Fibroblast of lung (primary cell): ENCODE results near the gene CDC42EP2. TPM values are rescaled to one million over a fixed set of nuclear protein-coding genes. Genes with fewer than 3 reads are reported as not detected.

ENCODE experiments used
- DNase-seq, 2 donors: peaks; one replicate each; pipeline versions ENCODE4 v3.0.0 to v3.0.0-alpha.2; 2010; ENCODE audit warnings: low read depth in 2 of 2
- H2AFZ ChIP-seq: 2 replicates; pipeline ENCODE4 v1.5.1; 2012; ENCODE audit warnings: low read length, control low read depth, inconsistent platforms
- H3K27ac ChIP-seq: 2 replicates; pipeline ENCODE4 v1.5.1; 2011; ENCODE audit warnings: low read length, control low read depth; ENCODE audit not compliant: insufficient read depth
- H3K27me3 ChIP-seq: 2 replicates; pipeline ENCODE4 v1.5.1; 2011; ENCODE audit warnings: mild to moderate bottlenecking, low read length; ENCODE audit not compliant: control insufficient read depth, insufficient read depth
- H3K36me3 ChIP-seq: 2 replicates; pipeline ENCODE4 v1.5.1; 2011; ENCODE audit warnings: low read length; ENCODE audit not compliant: control insufficient read depth, insufficient read depth
- H3K4me1 ChIP-seq: 2 replicates; pipeline ENCODE4 v1.5.1; 2011; ENCODE audit warnings: low read length; ENCODE audit not compliant: control insufficient read depth, insufficient read depth; ENCODE audit errors: extremely low read depth
- H3K4me2 ChIP-seq: 2 replicates; pipeline ENCODE4 v1.5.1; 2011; ENCODE audit warnings: low read length, control low read depth; ENCODE audit not compliant: insufficient read depth; ENCODE audit errors: extremely low read depth
- H3K4me3 ChIP-seq, 4 experiments: fragments of 200-600 bp in 1 of 4; sonication (generic) in 1 of 4; replicated peaks in 1 of 4; 2 replicates each; pipeline ENCODE4 v1.5.1; 2011 to 2016; ENCODE audit warnings: low read length in 4 of 4, low read depth in 3 of 4, mild to moderate bottlenecking in 3 of 4, control low read depth in 2 of 4, inconsistent platforms in 1 of 4, mixed read lengths in 1 of 4; ENCODE audit not compliant: insufficient read depth in 1 of 4; ENCODE audit errors: control extremely low read depth in 1 of 4
- H3K79me2 ChIP-seq: 2 replicates; pipeline ENCODE4 v1.5.1; 2012; ENCODE audit warnings: mild to moderate bottlenecking, low read length, inconsistent platforms; ENCODE audit not compliant: control insufficient read depth, insufficient read depth
- H3K9ac ChIP-seq: 2 replicates; pipeline ENCODE4 v1.5.1; 2011; ENCODE audit warnings: mild to moderate bottlenecking, low read length, control low read depth; ENCODE audit not compliant: insufficient read depth
- H3K9me3 ChIP-seq: 2 replicates; pipeline ENCODE4 v1.5.1; 2012; ENCODE audit warnings: low read depth, low read length; ENCODE audit not compliant: control insufficient read depth, insufficient read depth
- H4K20me1 ChIP-seq: 2 replicates; pipeline ENCODE4 v1.5.1; 2011; ENCODE audit warnings: low read length; ENCODE audit not compliant: control insufficient read depth, insufficient read depth; ENCODE audit errors: extremely low read depth
- CTCF ChIP-seq, 2 donors: IDR thresholded peaks in 1 of 2; conservative IDR thresholded peaks in 1 of 2; 1 replicate in 1 of 2; 2 replicates in 1 of 2; pipeline ENCODE4 v1.5.1; 2011 to 2012; ENCODE audit warnings: low read length in 2 of 2, control low read depth in 1 of 2, inconsistent platforms in 1 of 2, low read depth in 1 of 2, mild to moderate bottlenecking in 1 of 2
- EZH2 ChIP-seq: IDR thresholded peaks from 2 replicates; pipeline ENCODE4 v1.5.1; 2012; ENCODE audit warnings: low read length, control low read depth, mild to moderate bottlenecking; ENCODE audit errors: missing control alignments
- polyA plus RNA-seq, 2 donors: library from polyadenylated mRNA; depleted of rRNA in 1 of 2; stranded (reverse) in 1 of 2; unstranded in 1 of 2; fragments of >200 nt; gene quantifications; 2 replicates each; pipeline ENCODE4 v1.2.1, GENCODE V29; 2011 to 2012; ENCODE audit warnings: missing spikeins in 1 of 2
- total RNA-seq: library from RNA; depleted of rRNA; stranded (reverse); fragments of >200 nt; gene quantifications from 2 replicates; pipeline ENCODE4 v1.2.1, GENCODE V29; 2014

Gene CDC42EP2
- total and polyA plus RNA-seq, 2 donors (not counting 1 experiment from before 2014, with no cell fraction given) = 25.6 to 48.4 TPM

- Histone ChIP-seq H3K4me3 (no peak overlapping the region), H3K27ac (peak overlapping the region; percentile 97), H3K9ac (peak overlapping the region; percentile 33), H2AFZ (no peak overlapping the region), H3K36me3 (peaks cover 10% of the 10 kb centered on the region), H4K20me1 (no peaks in the 10 kb centered on the region), H3K27me3 (no peaks in the 10 kb centered on the region), H3K4me2 (no peak overlapping the region), H3K79me2 (no peaks in the 10 kb centered on the region), H3K9me3 (no peaks in the 10 kb centered on the region), H3K4me1 (peaks cover 46% of the 10 kb centered on the region)
- TF ChIP-seq CTCF (conservative IDR thresholded peaks at IDR 0.05 in 1 of 2, IDR thresholded peaks at IDR 0.05 in 1 of 2; ENCODE audit: low read depth in 1 of 2, low read length in 2 of 2) (no peak), EZH2 (no peak)
- peak in 1 of 2 donors; percentile 62 for DNase-seq
Observed at GRCh38 chr11:65297026-65297672, 17.5 kb upstream of the CDC42EP2 start.

GRCh38 chr11:65298131-65298535, 16.5 kb upstream of the CDC42EP2 start:
- DNase-seq = peak in 1 of 2 donors; percentile 97
- H3K36me3 ChIP-seq = peaks cover 10% of the 10 kb centered on the region
- no peak for TF ChIP-seq EZH2
- no peak for TF ChIP-seq CTCF (conservative IDR thresholded peaks at IDR 0.05 in 1 of 2, IDR thresholded peaks at IDR 0.05 in 1 of 2; ENCODE audit: low read depth in 1 of 2, low read length in 2 of 2)
- H3K4me2 ChIP-seq = peak overlapping the region; percentile 65
- no peaks in the 10 kb centered on the region for H3K27me3 ChIP-seq
- H3K4me3 ChIP-seq = peak overlapping the region in 1 of 4 experiments; percentile 9
- peak overlapping the region; percentile 97 for H3K27ac ChIP-seq
- peaks cover 44% of the 10 kb centered on the region for H3K4me1 ChIP-seq
- no peaks in the 10 kb centered on the region for H3K9me3 ChIP-seq
- no peaks in the 10 kb centered on the region for H4K20me1 ChIP-seq
- no peak overlapping the region for H2AFZ ChIP-seq
- H3K79me2 ChIP-seq = no peaks in the 10 kb centered on the region
- peak overlapping the region; percentile 57 for H3K9ac ChIP-seq

- peak overlapping the region; percentile 76 for H3K9ac ChIP-seq
- H3K4me3 ChIP-seq = peak overlapping the region in 1 of 4 experiments; percentile 9
- peaks cover 13% of the 10 kb centered on the region for H3K36me3 ChIP-seq
- H3K4me1 ChIP-seq = peaks cover 43% of the 10 kb centered on the region
- H3K4me2 ChIP-seq = peak overlapping the region; percentile 66
- no peaks in the 10 kb centered on the region for H4K20me1 ChIP-seq
- H2AFZ ChIP-seq = no peak overlapping the region
- no peaks in the 10 kb centered on the region for H3K9me3 ChIP-seq
- H3K27ac ChIP-seq = peak overlapping the region; percentile 97
- no peaks in the 10 kb centered on the region for H3K79me2 ChIP-seq
- no peak for TF ChIP-seq EZH2
- TF ChIP-seq CTCF (conservative IDR thresholded peaks at IDR 0.05 in 1 of 2, IDR thresholded peaks at IDR 0.05 in 1 of 2; ENCODE audit: low read depth in 1 of 2, low read length in 2 of 2) = no peak
- peak; percentile 66 to 86 for DNase-seq
- no peaks in the 10 kb centered on the region for H3K27me3 ChIP-seq
Observed at GRCh38 chr11:65298655-65299179, 15.9 kb upstream of the CDC42EP2 start.
